ENCODE measurements around the gene LRRC27. TPM values are rescaled to one million over a fixed set of nuclear protein-coding genes. Genes with fewer than 3 reads are reported as not detected.
A peak's percentile ranks its signal among the peaks of the same experiment; 100 is the strongest.
"Not testable (repeated sequence)": the region's sequence is repeated elsewhere in the genome, so short reads cannot be mapped to it uniquely, and the experiment has no call there.

The LRRC27 gene
- 6.0 and 10.9 TPM in 2 replicates for total RNA-seq

- DNase-seq, result peak; percentile 99
Observed at GRCh38 chr10:132331601-132332432, at the start of gene LRRC27. LRRC27 (plus strand) TSS chr10:132332193; CDS start chr10:132333525, 1,332 bp downstream.

- no peak for DNase-seq
Observed at GRCh38 chr10:132282667-132283603, 49.1 kb upstream of the LRRC27 start.

DNA sequence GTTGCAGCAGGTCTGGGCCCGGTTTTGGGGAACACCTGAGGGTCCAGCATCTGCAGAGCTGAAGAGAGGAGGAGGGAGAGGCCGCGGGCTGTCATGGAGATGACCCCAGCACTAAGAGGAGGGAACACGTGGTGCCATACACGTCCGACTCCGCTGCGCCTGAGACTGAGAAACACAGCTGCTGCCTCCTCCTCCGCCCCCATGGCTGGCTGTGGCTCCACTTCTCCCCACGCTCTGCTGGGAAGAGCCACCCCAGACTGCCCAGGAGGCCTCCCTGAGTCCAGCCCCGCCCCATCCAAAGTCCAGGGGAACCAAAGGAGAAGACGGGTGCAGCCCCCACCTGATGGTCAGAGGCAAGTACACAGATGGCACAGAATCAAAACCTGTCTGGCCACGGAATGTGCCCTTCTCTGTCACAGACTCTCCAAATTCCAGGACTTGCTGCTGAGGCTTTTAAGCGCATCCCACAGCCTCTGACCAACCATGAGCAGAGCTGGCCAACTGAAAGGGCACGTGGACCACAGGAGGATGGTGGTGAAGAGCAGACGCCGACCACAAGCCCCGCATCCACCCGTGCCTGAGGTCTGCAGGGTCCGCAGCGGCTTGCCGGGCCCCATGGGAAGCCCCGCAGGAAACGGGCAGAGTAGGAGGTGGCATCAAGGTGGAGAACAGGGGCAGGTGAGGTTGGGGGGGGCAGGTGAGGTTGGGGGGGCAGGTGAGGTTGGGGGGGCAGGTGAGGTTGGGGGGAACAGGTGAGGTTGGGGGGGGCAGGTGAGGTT lies 48.2 kb upstream of the LRRC27 start:
- DNase-seq, result no peak

GRCh38 chr10:132289439-132289838 lies 42.6 kb upstream of the LRRC27 start:
- no peak for DNase-seq

DNA sequence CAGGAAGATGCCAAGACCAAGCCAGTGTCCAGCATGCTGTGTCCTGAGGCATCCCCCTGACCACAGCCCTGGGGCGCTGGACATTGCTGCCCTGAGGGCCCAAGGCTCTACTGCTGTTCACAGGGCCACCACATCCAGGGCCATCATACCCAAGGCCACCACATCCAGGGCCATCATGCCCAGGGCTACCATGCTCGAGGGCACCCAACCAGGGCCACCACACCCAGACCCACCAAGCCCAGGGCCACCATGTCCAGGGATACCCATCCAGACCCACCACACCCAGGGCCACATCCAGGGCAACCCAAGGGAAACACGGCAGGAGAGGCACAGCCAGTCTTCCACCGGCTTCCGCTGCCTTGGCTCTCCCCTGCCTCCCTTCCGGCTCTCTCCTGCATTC lies 41.4 kb upstream of the LRRC27 start:
- DNase-seq, result no peak

DNA sequence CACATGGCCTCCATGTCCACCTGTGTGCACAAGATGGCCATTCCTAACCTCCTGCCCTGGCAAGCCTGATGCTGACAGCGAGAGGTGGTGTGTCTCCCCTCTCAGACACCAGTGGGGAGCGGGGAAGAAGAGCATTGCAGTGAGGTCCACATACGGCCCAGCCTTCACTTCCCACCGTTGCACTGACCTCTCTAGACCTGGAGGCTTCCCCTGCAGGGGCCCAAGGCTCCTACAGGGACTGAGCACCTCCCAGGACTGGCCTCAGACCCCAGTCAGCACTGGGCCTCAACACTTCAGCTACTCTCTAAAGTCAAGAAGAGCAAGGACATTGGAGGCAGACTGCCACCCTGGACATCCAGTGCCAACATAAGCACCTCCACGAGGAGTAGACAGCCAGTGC lies 40.2 kb upstream of the LRRC27 start:
- no peak for DNase-seq

GRCh38 chr10:132292287-132293200 lies 39.4 kb upstream of the LRRC27 start:
- no peak for DNase-seq

DNA sequence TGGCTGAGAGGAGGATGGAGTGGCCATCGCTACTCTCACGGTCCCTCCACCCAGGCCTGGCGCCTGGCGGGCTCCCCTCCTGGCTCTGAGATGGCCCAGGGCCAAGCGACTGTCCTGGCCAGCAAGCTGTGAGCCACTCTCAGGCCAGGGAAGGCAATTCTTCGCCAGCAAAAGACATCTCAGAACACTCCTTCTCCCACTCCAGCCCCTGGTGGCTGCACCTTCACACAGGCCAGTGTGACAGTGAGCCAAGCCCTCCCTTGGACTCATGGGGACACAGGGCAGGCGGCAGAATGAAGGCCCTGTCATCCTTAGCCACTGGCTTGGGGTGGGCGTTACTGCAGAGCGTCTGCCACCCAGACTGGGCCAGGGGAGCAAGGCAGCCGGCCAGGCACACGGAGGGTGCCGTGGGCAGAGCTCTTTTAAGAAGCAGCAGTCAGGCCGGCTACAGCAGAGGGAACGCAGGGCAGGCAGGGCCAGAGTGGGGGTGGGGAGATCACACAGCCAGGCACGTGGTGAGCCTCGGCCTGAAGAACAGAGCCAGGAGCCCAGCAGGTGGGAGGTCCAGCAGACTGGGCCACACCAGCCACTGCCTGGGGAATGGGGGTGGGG lies 38.7 kb upstream of the LRRC27 start:
- DNase-seq, result no peak

DNA sequence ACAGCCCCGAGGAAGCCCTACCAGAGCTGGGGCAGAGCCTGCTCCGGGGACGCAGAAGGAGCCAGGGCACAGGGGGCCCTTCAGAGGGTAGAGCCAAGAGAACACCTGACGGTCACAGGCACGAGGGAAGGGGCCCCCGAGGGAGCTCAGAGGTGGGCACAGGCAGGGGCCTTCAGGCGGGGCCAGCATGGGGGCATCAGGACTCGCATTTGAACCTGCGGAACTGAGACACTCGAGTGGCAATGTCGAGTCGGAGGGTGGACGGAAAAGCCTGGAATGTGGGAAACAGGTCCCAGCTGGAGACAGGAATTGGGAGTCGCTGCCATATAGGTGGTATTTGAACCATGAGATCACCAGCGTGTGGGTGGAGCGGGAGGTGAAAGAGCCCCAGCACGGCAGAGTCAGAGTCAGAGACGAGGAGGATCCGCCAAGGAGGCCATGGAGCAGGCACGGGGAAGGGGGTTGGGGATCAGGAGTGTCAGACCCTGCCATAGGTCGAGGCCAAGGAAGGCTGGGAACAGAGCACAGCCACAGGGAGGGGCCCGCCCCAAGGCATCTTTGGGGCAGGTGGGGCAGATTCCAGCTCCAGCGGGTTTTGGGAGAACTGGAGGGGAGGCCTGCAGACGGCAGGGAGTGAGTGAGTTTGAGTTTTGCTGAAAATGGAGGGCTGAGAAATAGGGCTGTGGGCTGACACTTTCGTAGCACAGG lies 38.0 kb upstream of the LRRC27 start:
- DNase-seq, result no peak

- no peak for DNase-seq
Observed at GRCh38 chr10:132294561-132295318, 37.3 kb upstream of the LRRC27 start.

DNA sequence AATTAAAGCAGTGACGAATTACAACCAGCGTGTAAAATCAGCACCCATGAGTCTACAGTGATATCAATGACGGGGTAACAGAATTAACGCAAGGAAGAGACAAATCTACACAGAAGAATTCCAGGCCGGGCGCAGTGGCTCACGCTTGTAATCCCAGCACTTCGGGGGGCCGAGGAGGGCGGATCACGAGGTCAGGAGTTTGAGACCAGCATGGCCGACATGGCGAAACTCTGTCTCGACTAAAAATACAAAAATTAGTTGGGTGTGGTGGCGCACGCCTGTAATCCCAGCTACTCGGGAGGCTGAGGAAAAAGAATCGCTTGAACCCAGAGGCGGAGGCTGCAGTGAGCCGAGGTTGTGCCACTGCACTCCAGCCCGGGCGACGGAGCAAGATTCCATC lies 36.5 kb upstream of the LRRC27 start:
- DNase-seq, result not testable (repeated sequence)

DNA sequence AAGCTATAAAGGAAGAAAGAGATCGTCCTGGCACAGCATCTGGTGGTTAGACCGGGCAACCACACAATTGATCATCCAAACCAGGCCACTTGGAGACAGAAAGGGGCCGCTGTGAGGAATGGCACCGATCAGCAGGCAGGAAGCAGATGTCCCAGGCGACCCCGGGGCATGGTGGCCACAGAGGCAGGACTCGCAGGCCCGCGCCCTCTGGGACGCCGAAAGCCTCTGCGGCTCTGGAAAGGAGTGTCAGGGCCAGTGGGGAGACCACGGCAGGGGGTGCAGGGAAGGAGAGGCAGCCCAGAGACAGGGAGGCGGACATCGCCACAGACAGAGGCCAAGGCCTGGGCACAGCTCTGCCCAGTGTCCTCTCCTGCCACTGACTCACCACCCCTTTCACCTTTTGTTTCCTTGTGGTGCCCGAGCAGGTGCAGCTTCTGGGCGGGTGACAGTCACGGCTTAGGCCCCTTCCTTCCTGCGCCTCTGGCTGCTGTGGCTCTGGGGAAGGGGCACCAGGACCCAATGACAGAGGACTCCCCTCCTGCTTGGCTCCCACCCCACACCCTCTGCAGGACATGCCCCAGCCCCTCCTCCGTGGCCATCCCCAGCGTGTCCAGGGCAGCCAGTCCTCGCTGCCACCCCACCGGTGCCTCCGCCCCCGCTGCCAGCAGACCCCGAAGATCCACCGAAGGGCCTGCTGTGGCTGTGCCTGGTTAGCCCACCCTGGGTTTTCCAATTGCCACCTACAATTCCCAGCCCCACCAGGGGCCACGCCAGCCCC lies 35.1 kb upstream of the LRRC27 start:
- DNase-seq, result no peak

DNA sequence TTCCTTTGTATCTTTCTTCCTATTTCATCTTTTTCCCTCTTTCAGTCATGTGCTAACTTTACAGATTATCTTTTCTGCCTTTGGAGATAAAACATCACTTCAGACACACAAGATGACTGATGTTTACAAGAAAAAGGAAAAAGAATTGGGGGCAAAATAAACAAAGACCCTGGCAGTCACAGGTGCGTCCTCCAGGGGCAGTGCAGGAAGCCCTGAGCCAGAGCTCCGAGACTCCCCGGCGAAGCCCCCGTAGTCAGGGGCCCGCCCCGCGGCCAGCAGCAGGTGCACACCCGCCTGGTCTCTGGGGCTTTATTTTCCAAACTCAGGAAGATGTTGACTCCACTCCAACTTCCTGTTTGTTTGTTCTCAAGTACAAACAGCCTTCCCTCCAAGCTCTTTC lies 34.5 kb upstream of the LRRC27 start:
- no peak for DNase-seq

DNA sequence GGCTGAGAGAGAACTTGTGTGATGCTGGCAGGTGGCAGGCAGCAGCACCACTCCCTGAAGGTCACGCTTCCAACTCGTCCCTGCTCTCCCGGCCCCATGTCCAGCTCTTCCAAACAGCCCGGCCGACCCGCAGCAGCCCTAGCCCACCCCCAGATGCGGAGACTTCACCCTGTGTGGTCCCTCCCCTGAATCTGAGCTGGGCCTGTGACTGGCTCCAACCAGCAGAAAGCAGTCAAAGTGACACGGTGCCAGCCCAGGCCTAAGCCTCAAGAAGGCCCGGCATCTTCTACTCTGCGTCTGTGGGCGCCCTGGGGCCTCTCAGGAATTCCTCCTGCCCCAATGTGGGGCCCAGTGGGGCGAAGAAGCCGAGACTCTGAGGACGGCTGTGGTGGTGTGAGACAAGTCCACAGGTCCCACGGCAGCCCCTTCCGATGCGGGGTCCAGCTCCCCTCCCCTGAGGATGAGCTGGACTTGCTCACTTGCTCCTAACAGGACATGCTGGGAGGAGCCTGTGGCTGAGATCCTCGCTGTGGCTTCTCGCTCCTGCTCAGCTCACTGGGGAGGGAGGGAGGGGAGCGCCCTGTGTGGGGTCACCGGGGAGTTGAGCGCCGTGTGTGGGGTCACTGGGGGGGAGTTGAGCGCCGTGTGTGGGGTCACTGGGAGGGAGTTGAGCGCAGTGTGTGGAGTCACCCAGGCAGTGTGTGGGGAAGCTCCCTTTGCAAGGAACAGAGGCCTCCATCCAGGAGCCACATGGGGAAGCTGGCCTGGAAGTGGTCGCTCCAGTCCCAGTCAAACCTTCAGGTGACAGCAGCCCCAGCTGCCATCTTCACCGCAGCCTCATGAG lies 33.7 kb upstream of the LRRC27 start:
- no peak for DNase-seq

DNA sequence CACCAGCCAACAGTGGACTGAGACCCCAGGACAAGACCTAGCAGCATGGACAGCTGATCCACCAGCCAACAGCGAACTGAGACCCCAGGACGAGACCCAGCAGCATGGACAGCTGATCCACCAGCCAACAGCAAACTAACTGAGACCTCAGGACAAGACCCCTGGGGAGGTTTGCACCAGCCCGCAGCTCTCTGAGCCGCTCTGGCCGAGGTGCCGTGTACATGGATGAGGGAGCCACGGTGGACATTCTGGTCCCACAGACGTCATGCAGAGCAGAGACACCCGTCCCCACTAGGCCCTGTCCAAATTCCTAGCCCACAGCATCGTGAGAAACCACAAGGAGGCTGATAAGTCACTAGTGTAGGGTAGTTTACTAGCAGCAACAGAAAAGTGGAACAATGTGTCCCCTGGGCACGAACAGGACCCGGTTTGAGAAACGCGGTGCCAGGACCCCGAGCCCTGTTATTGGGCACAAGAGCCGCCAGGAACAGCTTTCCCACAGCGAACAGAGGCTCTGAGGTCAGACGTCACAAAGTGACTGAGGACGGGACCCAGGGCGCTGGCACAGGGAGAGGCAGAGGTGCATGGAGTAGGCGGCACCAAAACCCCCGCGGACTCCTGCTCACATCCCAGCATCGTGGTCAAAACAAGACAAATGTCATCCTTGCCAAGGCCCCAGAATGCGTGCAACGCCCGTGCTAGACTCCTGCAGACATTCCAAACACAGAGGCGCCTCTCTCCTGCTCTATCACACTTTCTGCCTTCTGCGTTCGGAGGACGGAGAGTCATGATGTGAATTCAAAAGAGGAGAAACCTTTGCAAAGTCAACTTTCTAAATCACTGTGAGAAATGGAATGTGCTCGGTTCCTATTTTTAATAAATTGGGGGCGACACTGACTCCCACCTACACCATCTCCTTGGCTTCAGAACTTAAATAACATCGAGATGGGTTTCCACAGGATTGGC lies 32.3 kb upstream of the LRRC27 start:
- no peak for DNase-seq

DNA sequence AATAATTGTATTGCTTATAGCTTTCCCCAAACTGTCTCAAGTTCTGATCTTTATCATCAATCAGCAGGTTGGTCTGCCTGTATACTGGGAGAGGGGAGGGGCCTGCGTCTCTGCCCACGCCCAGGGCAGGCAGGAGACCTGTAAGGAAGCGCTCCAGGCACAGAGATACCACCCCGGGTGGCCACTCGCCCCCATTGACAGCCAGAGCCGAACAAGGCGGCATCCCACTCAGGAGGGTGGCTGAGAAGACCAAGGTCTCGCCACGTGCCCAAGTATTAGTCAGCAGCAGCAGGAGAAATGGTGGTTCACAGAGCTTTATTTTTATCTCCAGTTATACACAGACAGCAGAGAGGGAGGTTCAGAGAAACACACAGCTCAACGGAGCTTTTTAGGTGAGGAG lies 31.4 kb upstream of the LRRC27 start:
- DNase-seq, result no peak
